ENCODE data around the gene OR2A2.

The OR2A2 gene

GRCh38 chr7:144137501-144137900 is 28.1 kb downstream of the OR2A2 start:
- no peak for DNase-seq (ENCODE audit: low read depth in 1 of 2, low spot score in 1 of 2)

GRCh38 chr7:144142187-144142586 is 32.8 kb downstream of the OR2A2 start:
- DNase-seq (ENCODE audit: low read depth in 1 of 2, low spot score in 1 of 2): no peak

- no peak for DNase-seq (ENCODE audit: low read depth in 1 of 2, low spot score in 1 of 2)
Measured at GRCh38 chr7:144144426-144144825, 35.0 kb downstream of the OR2A2 start.

- DNase-seq (ENCODE audit: low read depth in 1 of 2, low spot score in 1 of 2): no peak
Measured at GRCh38 chr7:144148224-144148827, 38.9 kb downstream of the OR2A2 start.

- no peak for DNase-seq (ENCODE audit: low read depth in 1 of 2, low spot score in 1 of 2)
Measured at GRCh38 chr7:144158861-144159260, 49.5 kb downstream of the OR2A2 start.

Measured in activated T-helper 1 cell treated with anti-CD3 and anti-CD28 coated beads, Interleukin-2, amount 50 U/mL, for 16 hours (primary cell).